Karpas-422 (cell line): ENCODE measurements around the gene CTTN. TPM values are rescaled to one million over a fixed set of nuclear protein-coding genes. Genes with fewer than 3 reads are reported as not detected.

ENCODE experiments used
- DNase-seq: peaks from one replicate; pipeline ENCODE4 v3.0.0-alpha.2; 2015
- H2AFZ ChIP-seq: fragments of 200-600 bp; sonication (generic); 2 replicates; pipeline ENCODE4 v1.6.1; 2014; ENCODE audit warnings: antibody characterized with exemption, low read length, mixed read lengths
- H3K27ac ChIP-seq: fragments of 200-600 bp; sonication (generic); 2 replicates; pipeline ENCODE4 v1.5.1; 2014; ENCODE audit warnings: mild to moderate bottlenecking, low read length, moderate library complexity
- H3K27me3 ChIP-seq: fragments of 200-600 bp; sonication (generic); 2 replicates; pipeline ENCODE4 v1.6.1; 2014; ENCODE audit warnings: low read length, mixed read lengths
- H3K36me3 ChIP-seq: fragments of 200-600 bp; sonication (generic); 2 replicates; pipeline ENCODE4 v1.6.1; 2014; ENCODE audit warnings: low read length, mixed read lengths; ENCODE audit not compliant: insufficient read depth
- H3K4me1 ChIP-seq: fragments of 200-600 bp; sonication (generic); 2 replicates; pipeline ENCODE4 v1.6.1; 2014; ENCODE audit warnings: mild to moderate bottlenecking, low read length, mixed read lengths
- H3K4me2 ChIP-seq: fragments of 200-600 bp; sonication (generic); 2 replicates; pipeline ENCODE4 v1.6.1; 2014; ENCODE audit warnings: low read length, low read depth, mild to moderate bottlenecking; ENCODE audit not compliant: poor library complexity, severe bottlenecking
- H3K4me3 ChIP-seq: fragments of 200-600 bp; sonication (generic); 2 replicates; pipeline ENCODE4 v1.5.1; 2014; ENCODE audit warnings: mild to moderate bottlenecking, antibody characterized with exemption, low read length, mixed read lengths
- H3K79me2 ChIP-seq: fragments of 200-600 bp; sonication (generic); 2 replicates; pipeline ENCODE4 v1.6.1; 2014; ENCODE audit warnings: mild to moderate bottlenecking, low read length, mixed read lengths
- H3K9ac ChIP-seq: fragments of 200-600 bp; sonication (generic); 2 replicates; pipeline ENCODE4 v1.6.0; 2014; ENCODE audit warnings: low read length
- H3K9me2 ChIP-seq: fragments of 200-600 bp; sonication (generic), shearing (Covaris generic); replicated peaks from 2 replicates; pipeline ENCODE4 v1.6.0; 2014; ENCODE audit warnings: mild to moderate bottlenecking, low read length, moderate library complexity; ENCODE audit not compliant: insufficient read depth
- H3K9me3 ChIP-seq: fragments of 300-700, 200-600 bp; sonication (generic); 2 replicates; pipeline ENCODE4 v1.6.1; 2014; ENCODE audit warnings: low read length, mixed read lengths
- H4K20me1 ChIP-seq: fragments of 200-600 bp; sonication (generic); 2 replicates; pipeline ENCODE4 v1.6.1; 2014; ENCODE audit warnings: mild to moderate bottlenecking, antibody characterized with exemption, low read length, low read depth; ENCODE audit not compliant: insufficient read depth
- total RNA-seq: library from RNA; depleted of rRNA; stranded (reverse); fragments of >200 nt; shearing (Covaris generic); gene quantifications from 2 replicates; pipeline ENCODE4 v1.2.3, GENCODE V29; 2014; ENCODE audit warnings: low replicate concordance

The CTTN gene
- total RNA-seq, 1 experiment from 2014 or later = 143 TPM

GRCh38 chr11:70474710-70475109, 76.4 kb downstream of the CTTN start:
- Histone ChIP-seq H3K9me2 (no peaks in the 10 kb centered on the region), H3K27me3 (no peaks in the 10 kb centered on the region), H3K9me3 (no peaks in the 10 kb centered on the region), H3K4me3 (no peak overlapping the region), H3K27ac (no peak overlapping the region), H3K9ac (no peak overlapping the region), H2AFZ (no peak overlapping the region), H3K79me2 (no peaks in the 10 kb centered on the region), H4K20me1 (peaks cover 4% of the 10 kb centered on the region; the same call in 1 of the 2 replicates), H3K36me3 (no peaks in the 10 kb centered on the region), H3K4me2 (no peak overlapping the region), H3K4me1 (peaks cover 12% of the 10 kb centered on the region)
- DNase-seq = no peak

GRCh38 chr11:70476669-70477068, 78.3 kb downstream of the CTTN start:
- H3K4me2 ChIP-seq = no peak overlapping the region
- no peaks in the 10 kb centered on the region for H3K9me2 ChIP-seq
- H3K79me2 ChIP-seq = no peaks in the 10 kb centered on the region
- no peaks in the 10 kb centered on the region for H3K36me3 ChIP-seq
- no peaks in the 10 kb centered on the region for H3K27me3 ChIP-seq
- no peaks in the 10 kb centered on the region for H3K4me1 ChIP-seq
- no peaks in the 10 kb centered on the region for H3K9me3 ChIP-seq
- no peaks in the 10 kb centered on the region for H4K20me1 ChIP-seq
- H2AFZ ChIP-seq = no peak overlapping the region
- no peak overlapping the region for H3K27ac ChIP-seq
- H3K9ac ChIP-seq = no peak overlapping the region
- H3K4me3 ChIP-seq = no peak overlapping the region
- no peak for DNase-seq

GRCh38 chr11:70477176-70477575, 78.8 kb downstream of the CTTN start:
- H3K9me3 ChIP-seq = no peaks in the 10 kb centered on the region
- no peak overlapping the region for H3K27ac ChIP-seq
- no peak overlapping the region for H3K4me3 ChIP-seq
- H3K36me3 ChIP-seq = no peaks in the 10 kb centered on the region
- no peaks in the 10 kb centered on the region for H3K9me2 ChIP-seq
- H3K79me2 ChIP-seq = no peaks in the 10 kb centered on the region
- no peaks in the 10 kb centered on the region for H3K4me1 ChIP-seq
- no peak overlapping the region for H3K4me2 ChIP-seq
- H4K20me1 ChIP-seq = no peaks in the 10 kb centered on the region
- no peaks in the 10 kb centered on the region for H3K27me3 ChIP-seq
- no peak overlapping the region for H2AFZ ChIP-seq
- no peak for DNase-seq
- H3K9ac ChIP-seq = no peak overlapping the region

- H3K4me3 ChIP-seq = no peak overlapping the region
- H3K79me2 ChIP-seq = no peaks in the 10 kb centered on the region
- no peak for DNase-seq
- no peak overlapping the region for H3K27ac ChIP-seq
- H3K4me1 ChIP-seq = no peaks in the 10 kb centered on the region
- H3K9ac ChIP-seq = no peak overlapping the region
- H2AFZ ChIP-seq = no peak overlapping the region
- H3K27me3 ChIP-seq = no peaks in the 10 kb centered on the region
- no peaks in the 10 kb centered on the region for H3K36me3 ChIP-seq
- no peak overlapping the region for H3K4me2 ChIP-seq
- H4K20me1 ChIP-seq = no peaks in the 10 kb centered on the region
- no peaks in the 10 kb centered on the region for H3K9me2 ChIP-seq
- H3K9me3 ChIP-seq = no peaks in the 10 kb centered on the region
Measured at GRCh38 chr11:70477609-70478008, 79.3 kb downstream of the CTTN start.

GRCh38 chr11:70478166-70478890, 80.0 kb downstream of the CTTN start:
- Histone ChIP-seq H3K27ac (no peak overlapping the region), H3K9me3 (no peaks in the 10 kb centered on the region), H4K20me1 (no peaks in the 10 kb centered on the region), H3K4me3 (no peak overlapping the region), H3K4me2 (no peak overlapping the region), H3K36me3 (no peaks in the 10 kb centered on the region), H3K79me2 (no peaks in the 10 kb centered on the region), H2AFZ (no peak overlapping the region), H3K9me2 (no peaks in the 10 kb centered on the region), H3K9ac (no peak overlapping the region), H3K4me1 (no peaks in the 10 kb centered on the region), H3K27me3 (no peaks in the 10 kb centered on the region)
- no peak for DNase-seq

GRCh38 chr11:70480711-70481110, 82.4 kb downstream of the CTTN start:
- no peaks in the 10 kb centered on the region for H3K36me3 ChIP-seq
- H3K4me2 ChIP-seq = no peak overlapping the region
- no peak for DNase-seq

GRCh38 chr11:70481625-70482528, 83.5 kb downstream of the CTTN start:
- H3K36me3 ChIP-seq = no peaks in the 10 kb centered on the region
- H3K27ac ChIP-seq = no peak overlapping the region
- H3K9me3 ChIP-seq = no peaks in the 10 kb centered on the region
- H3K9me2 ChIP-seq = no peaks in the 10 kb centered on the region
- H4K20me1 ChIP-seq = no peaks in the 10 kb centered on the region
- no peak overlapping the region for H2AFZ ChIP-seq
- H3K27me3 ChIP-seq = no peaks in the 10 kb centered on the region
- no peak overlapping the region for H3K9ac ChIP-seq
- no peaks in the 10 kb centered on the region for H3K4me1 ChIP-seq
- no peak overlapping the region for H3K4me3 ChIP-seq
- H3K4me2 ChIP-seq = no peak overlapping the region
- no peaks in the 10 kb centered on the region for H3K79me2 ChIP-seq
- no peak for DNase-seq

More at GRCh38 chr11:70480711-70481110, 82.4 kb downstream of the CTTN start:
- no peak overlapping the region for H3K27ac ChIP-seq
- H3K9me2 ChIP-seq = no peaks in the 10 kb centered on the region
- H3K9ac ChIP-seq = no peak overlapping the region
- no peaks in the 10 kb centered on the region for H3K4me1 ChIP-seq
- no peak overlapping the region for H2AFZ ChIP-seq
- no peaks in the 10 kb centered on the region for H3K79me2 ChIP-seq
- H3K9me3 ChIP-seq = no peaks in the 10 kb centered on the region
- no peaks in the 10 kb centered on the region for H4K20me1 ChIP-seq
- H3K4me3 ChIP-seq = no peak overlapping the region
- no peaks in the 10 kb centered on the region for H3K27me3 ChIP-seq

GRCh38 chr11:70482529-70482917, 84.2 kb downstream of the CTTN start:
- Histone ChIP-seq H3K4me1 (no peaks in the 10 kb centered on the region), H3K27me3 (no peaks in the 10 kb centered on the region), H3K79me2 (no peaks in the 10 kb centered on the region), H3K36me3 (no peaks in the 10 kb centered on the region), H3K27ac (no peak overlapping the region), H3K9me2 (no peaks in the 10 kb centered on the region), H3K9me3 (no peaks in the 10 kb centered on the region), H4K20me1 (no peaks in the 10 kb centered on the region), H3K4me2 (no peak overlapping the region), H2AFZ (no peak overlapping the region), H3K4me3 (no peak overlapping the region), H3K9ac (no peak overlapping the region)
- DNase-seq = no peak
